HEK293 (cell line): ENCODE measurements around the gene RD3L.
A peak's percentile ranks its signal among the peaks of the same experiment; 100 is the strongest.

Experiments
- CTCF ChIA-PET: fragments of 350-600 bp; formaldehyde crosslinking; extraction: SDS; loops from one replicate; lab custom pipeline; 2021; ENCODE audit warnings: antibody characterized with exemption; lab: Yijun Ruan, JAX
- POLR2A ChIA-PET: fragments of 300-600 bp; formaldehyde crosslinking; extraction: SDS; loops from one replicate; lab custom pipeline; 2020; ENCODE audit warnings: antibody characterized with exemption, inconsistent platforms; lab: Yijun Ruan, JAX
- H3K27ac ChIP-seq: fragments of 200-500 bp; sonication (Bioruptor generic); 2 replicates; pipeline ENCODE4 v1.5.1; 2014; ENCODE audit warnings: low read depth, low read length, control low read depth, inconsistent platforms; ENCODE audit errors: extremely low read depth
- H3K36me3 ChIP-seq, 2 experiments: fragments of 200-500 bp in 1 of 2; sonication (Bioruptor generic) in 1 of 2; 1 replicate in 1 of 2; 2 replicates in 1 of 2; pipeline ENCODE4 v1.5.1; 2014 to 2017; ENCODE audit warnings: inconsistent platforms in 2 of 2, low read length in 2 of 2; ENCODE audit not compliant: control insufficient read depth in 2 of 2, insufficient read depth in 1 of 2
- H3K4me1 ChIP-seq: fragments of 200-500 bp; sonication (Bioruptor generic); 2 replicates; pipeline ENCODE4 v1.5.1; 2014; ENCODE audit warnings: mild to moderate bottlenecking, low read length, inconsistent platforms; ENCODE audit not compliant: control insufficient read depth, insufficient read depth
- H3K4me3 ChIP-seq: 2 replicates; pipeline ENCODE4 v1.5.1; 2011; ENCODE audit warnings: low read depth, mild to moderate bottlenecking, control low read depth, low read length, moderate library complexity
- H3K9me3 ChIP-seq: fragments of 200-500 bp; sonication (Bioruptor generic); 2 replicates; pipeline ENCODE4 v1.5.1; 2014; ENCODE audit warnings: low read depth, low read length, inconsistent platforms; ENCODE audit not compliant: control insufficient read depth, insufficient read depth
- EGR2 ChIP-seq: fragments of 450-650 bp; formaldehyde crosslinking; IDR thresholded peaks from 2 replicates; pipeline ENCODE4 v1.5.1; 2016; ENCODE audit warnings: low read depth, missing biosample characterization, missing genetic modification characterization
- MEIS1 ChIP-seq: sonication (generic); formaldehyde crosslinking; IDR thresholded peaks from 2 replicates; pipeline ENCODE4 v1.8.1; 2022; ENCODE audit warnings: missing genetic modification reagents, mild to moderate bottlenecking, borderline replicate concordance
- MYNN ChIP-seq: fragments of 450-650 bp; formaldehyde crosslinking; IDR thresholded peaks from 2 replicates; pipeline ENCODE4 v1.5.1; 2016; ENCODE audit warnings: missing biosample characterization, missing genetic modification characterization, borderline replicate concordance
- SALL2 ChIP-seq: fragments of 450-650 bp; formaldehyde crosslinking; IDR thresholded peaks from 2 replicates; pipeline ENCODE4 v1.5.0; 2017; ENCODE audit warnings: missing biosample characterization, mild to moderate bottlenecking, missing genetic modification characterization, borderline replicate concordance
- SP2 ChIP-seq: fragments of 450-650 bp; formaldehyde crosslinking; IDR thresholded peaks from 2 replicates; pipeline ENCODE4 v1.5.1; 2016; ENCODE audit warnings: missing biosample characterization, missing genetic modification characterization
- YY2 ChIP-seq: fragments of 450-650 bp; formaldehyde crosslinking; IDR thresholded peaks from 2 replicates; pipeline ENCODE4 v1.5.1; 2016; ENCODE audit warnings: missing biosample characterization, missing genetic modification characterization
- ZBTB17 ChIP-seq: fragments of 450-650 bp; formaldehyde crosslinking; IDR thresholded peaks from 2 replicates; pipeline ENCODE4 v1.5.1; 2016; ENCODE audit warnings: missing biosample characterization, missing genetic modification characterization
- ZEB2 ChIP-seq: fragments of 450-650 bp; formaldehyde crosslinking; IDR thresholded peaks from 2 replicates; pipeline ENCODE4 v1.5.1; 2016; ENCODE audit warnings: missing biosample characterization, missing genetic modification characterization
- ZFHX2 ChIP-seq: fragments of 450-650 bp; formaldehyde crosslinking; conservative IDR thresholded peaks from 2 replicates; pipeline ENCODE4 v1.5.1; 2016; ENCODE audit warnings: missing biosample characterization, missing genetic modification characterization
- ZNF133 ChIP-seq: fragments of 450-650 bp; formaldehyde crosslinking; IDR thresholded peaks from 2 replicates; pipeline ENCODE4 v1.5.1; 2016; ENCODE audit warnings: missing biosample characterization, missing genetic modification characterization
- ZNF140 ChIP-seq: fragments of 450-650 bp; formaldehyde crosslinking; IDR thresholded peaks from 2 replicates; pipeline ENCODE4 v1.5.1; 2016; ENCODE audit warnings: missing biosample characterization, missing genetic modification characterization
- ZNF23 ChIP-seq: fragments of 450-650 bp; formaldehyde crosslinking; IDR thresholded peaks from 2 replicates; pipeline ENCODE4 v1.5.1; 2016; ENCODE audit warnings: missing biosample characterization, missing genetic modification characterization, borderline replicate concordance
- ZNF433 ChIP-seq: fragments of 450-650 bp; formaldehyde crosslinking; IDR thresholded peaks from 2 replicates; pipeline ENCODE4 v1.5.1; 2016; ENCODE audit warnings: missing biosample characterization, missing genetic modification characterization, low read depth
- ZNF501 ChIP-seq: fragments of 450-650 bp; formaldehyde crosslinking; IDR thresholded peaks from 2 replicates; pipeline ENCODE4 v1.5.1; 2016; ENCODE audit warnings: missing biosample characterization, missing genetic modification characterization
- ZNF510 ChIP-seq: fragments of 450-650 bp; formaldehyde crosslinking; IDR thresholded peaks from 2 replicates; pipeline ENCODE4 v1.5.1; 2018; ENCODE audit warnings: mild to moderate bottlenecking, missing genetic modification characterization, missing biosample characterization; ENCODE audit not compliant: insufficient replicate concordance
- ZNF514 ChIP-seq: fragments of 450-650 bp; formaldehyde crosslinking; IDR thresholded peaks from 2 replicates; pipeline ENCODE4 v1.5.1; 2016; ENCODE audit warnings: missing biosample characterization, missing genetic modification characterization
- ZNF610 ChIP-seq: fragments of 450-650 bp; formaldehyde crosslinking; IDR thresholded peaks from 2 replicates; pipeline ENCODE4 v1.5.1; 2016; ENCODE audit warnings: missing biosample characterization, missing genetic modification characterization, borderline replicate concordance
- ZNF623 ChIP-seq: fragments of 450-650 bp; formaldehyde crosslinking; IDR thresholded peaks from 2 replicates; pipeline ENCODE4 v1.5.1; 2016; ENCODE audit warnings: missing biosample characterization, missing genetic modification characterization
- ZNF660 ChIP-seq: fragments of 450-650 bp; IDR thresholded peaks from 2 replicates; pipeline ENCODE4 v1.5.1; 2018; ENCODE audit warnings: missing biosample characterization, mild to moderate bottlenecking, missing genetic modification characterization
- ZNF785 ChIP-seq: fragments of 450-650 bp; formaldehyde crosslinking; IDR thresholded peaks from 2 replicates; pipeline ENCODE4 v1.5.1; 2016; ENCODE audit warnings: missing biosample characterization, missing genetic modification characterization
- ZNF843 ChIP-seq: fragments of 450-650 bp; formaldehyde crosslinking; IDR thresholded peaks from 2 replicates; pipeline ENCODE4 v1.5.1; 2016; ENCODE audit warnings: missing biosample characterization, missing genetic modification characterization
- ZSCAN30 ChIP-seq: fragments of 450-650 bp; IDR thresholded peaks from 2 replicates; pipeline ENCODE4 v1.5.1; 2018; ENCODE audit warnings: missing biosample characterization, mild to moderate bottlenecking, missing genetic modification characterization, moderate library complexity
- TF ChIP-seq, protein P1 (sequence below): fragments of 450-650 bp; formaldehyde crosslinking; IDR thresholded peaks from 2 replicates; pipeline ENCODE4 v1.5.1; 2016; ENCODE audit warnings: missing biosample characterization, missing genetic modification characterization
- TF ChIP-seq, protein P2 (sequence below): fragments of 450-650 bp; formaldehyde crosslinking; IDR thresholded peaks from 2 replicates; pipeline ENCODE4 v1.5.1; 2016; ENCODE audit warnings: missing biosample characterization, missing genetic modification characterization
- TF ChIP-seq, protein P3 (sequence below): fragments of 450-650 bp; formaldehyde crosslinking; IDR thresholded peaks from 2 replicates; pipeline ENCODE4 v1.5.1; 2016; ENCODE audit warnings: missing biosample characterization, missing genetic modification characterization
- TF ChIP-seq, protein P4 (sequence below): fragments of 450-650 bp; formaldehyde crosslinking; IDR thresholded peaks from 2 replicates; pipeline ENCODE4 v1.5.1; 2017; ENCODE audit warnings: missing biosample characterization, missing genetic modification characterization

The RD3L gene

DNA sequence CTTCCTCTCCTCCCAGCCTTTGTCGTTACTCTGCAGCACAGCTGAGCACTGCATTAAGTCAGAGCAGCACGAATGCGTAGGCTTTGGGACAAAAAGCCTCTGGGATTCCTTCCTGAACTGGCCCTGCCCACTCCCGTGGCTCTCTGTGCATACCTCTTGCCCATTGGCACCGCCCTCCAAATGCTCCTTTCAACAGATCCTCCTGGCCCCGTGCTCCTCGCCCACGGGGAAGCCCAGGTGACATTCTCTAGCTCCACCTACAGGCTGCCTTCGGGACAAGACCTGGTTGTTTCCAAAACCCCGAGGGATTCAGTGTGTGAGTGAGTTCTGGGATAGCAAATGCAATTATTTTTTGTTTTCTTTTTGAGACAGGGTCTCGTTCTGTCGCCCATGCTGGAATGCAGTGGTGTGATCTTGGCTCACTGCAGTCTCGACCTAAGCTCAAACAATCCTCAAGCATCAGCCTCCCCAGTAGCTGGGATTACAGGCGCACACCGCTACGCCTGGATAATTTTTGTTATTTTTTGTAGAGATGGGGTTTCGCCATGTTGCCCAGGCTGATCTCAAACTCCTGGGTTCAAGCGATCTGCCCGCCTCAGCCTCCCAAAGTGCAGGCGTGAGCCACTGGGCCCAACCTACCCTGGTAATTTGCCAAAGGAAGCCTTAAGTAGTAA lies 31.9 kb downstream of the RD3L start:
- Histone ChIP-seq H3K36me3 (peaks cover 26 to 48% of the 10 kb centered on the region in 2 experiments), H3K9me3 (no peaks in the 10 kb centered on the region), H3K4me1 (no peaks in the 10 kb centered on the region), H3K4me3 (no peak overlapping the region), H3K27ac (no peak overlapping the region)
- ChIA-PET CTCF (interaction anchor here (0.6 to 5.7 kb wide), 25 partner anchors 8 to 343 kb away, joined by 3 to 65 read pairs (median 4); a partner anchor contains a TSS), POLR2A (interaction anchor here (0.6 to 1.1 kb wide), 4 partner anchors 50 to 1581 kb away, joined by 3 to 5 read pairs (median 4); no protein-coding TSS in a partner anchor)
- TF ChIP-seq ZNF140 (tag by site-specific recombination): no peak
- no peak for TF ChIP-seq ZNF514 (tag by site-specific recombination)
- no peak for TF ChIP-seq ZNF433 (tag by site-specific recombination)
- no peak for TF ChIP-seq ZNF843 (tag by site-specific recombination)
- no peak; the same call in 1 of the 2 replicates for TF ChIP-seq ZSCAN30 (tag by site-specific recombination)
- no peak for TF ChIP-seq SALL2 (tag by site-specific recombination)
- 0 out of 2 replicates have a peak, but pooled peaks have one; percentile 29 for TF ChIP-seq ZEB2 (tag by site-specific recombination)
- peak; percentile 95 for TF ChIP-seq ZFHX2 (tag by site-specific recombination)
- TF ChIP-seq ZBTB17: peak; percentile 46; the same call in 1 of the 2 replicates
- TF ChIP-seq ZNF623 (tag by site-specific recombination): no peak
- TF ChIP-seq ZNF133 (tag by site-specific recombination): no peak
- peak; percentile 27; the same call in 1 of the 2 replicates for TF ChIP-seq SP2 (tag by site-specific recombination)
- TF ChIP-seq, protein P1, sequence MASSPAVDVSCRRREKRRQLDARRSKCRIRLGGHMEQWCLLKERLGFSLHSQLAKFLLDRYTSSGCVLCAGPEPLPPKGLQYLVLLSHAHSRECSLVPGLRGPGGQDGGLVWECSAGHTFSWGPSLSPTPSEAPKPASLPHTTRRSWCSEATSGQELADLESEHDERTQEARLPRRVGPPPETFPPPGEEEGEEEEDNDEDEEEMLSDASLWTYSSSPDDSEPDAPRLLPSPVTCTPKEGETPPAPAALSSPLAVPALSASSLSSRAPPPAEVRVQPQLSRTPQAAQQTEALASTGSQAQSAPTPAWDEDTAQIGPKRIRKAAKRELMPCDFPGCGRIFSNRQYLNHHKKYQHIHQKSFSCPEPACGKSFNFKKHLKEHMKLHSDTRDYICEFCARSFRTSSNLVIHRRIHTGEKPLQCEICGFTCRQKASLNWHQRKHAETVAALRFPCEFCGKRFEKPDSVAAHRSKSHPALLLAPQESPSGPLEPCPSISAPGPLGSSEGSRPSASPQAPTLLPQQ (tag by site-specific recombination): no peak
- peak; percentile 92 for TF ChIP-seq EGR2
- TF ChIP-seq ZNF660: no peak
- no peak for TF ChIP-seq YY2 (tag by site-specific recombination)
- TF ChIP-seq ZNF610 (tag by site-specific recombination): no peak
- TF ChIP-seq ZNF23 (tag by site-specific recombination): no peak
- no peak for TF ChIP-seq ZNF785
- no peak for TF ChIP-seq MYNN (tag by site-specific recombination)
- TF ChIP-seq, protein P2, sequence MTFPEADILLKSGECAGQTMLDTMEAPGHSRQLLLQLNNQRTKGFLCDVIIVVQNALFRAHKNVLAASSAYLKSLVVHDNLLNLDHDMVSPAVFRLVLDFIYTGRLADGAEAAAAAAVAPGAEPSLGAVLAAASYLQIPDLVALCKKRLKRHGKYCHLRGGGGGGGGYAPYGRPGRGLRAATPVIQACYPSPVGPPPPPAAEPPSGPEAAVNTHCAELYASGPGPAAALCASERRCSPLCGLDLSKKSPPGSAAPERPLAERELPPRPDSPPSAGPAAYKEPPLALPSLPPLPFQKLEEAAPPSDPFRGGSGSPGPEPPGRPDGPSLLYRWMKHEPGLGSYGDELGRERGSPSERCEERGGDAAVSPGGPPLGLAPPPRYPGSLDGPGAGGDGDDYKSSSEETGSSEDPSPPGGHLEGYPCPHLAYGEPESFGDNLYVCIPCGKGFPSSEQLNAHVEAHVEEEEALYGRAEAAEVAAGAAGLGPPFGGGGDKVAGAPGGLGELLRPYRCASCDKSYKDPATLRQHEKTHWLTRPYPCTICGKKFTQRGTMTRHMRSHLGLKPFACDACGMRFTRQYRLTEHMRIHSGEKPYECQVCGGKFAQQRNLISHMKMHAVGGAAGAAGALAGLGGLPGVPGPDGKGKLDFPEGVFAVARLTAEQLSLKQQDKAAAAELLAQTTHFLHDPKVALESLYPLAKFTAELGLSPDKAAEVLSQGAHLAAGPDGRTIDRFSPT (tag by site-specific recombination): 0 out of 2 replicates have a peak, but pooled peaks have one; percentile 39
- TF ChIP-seq, protein P3, sequence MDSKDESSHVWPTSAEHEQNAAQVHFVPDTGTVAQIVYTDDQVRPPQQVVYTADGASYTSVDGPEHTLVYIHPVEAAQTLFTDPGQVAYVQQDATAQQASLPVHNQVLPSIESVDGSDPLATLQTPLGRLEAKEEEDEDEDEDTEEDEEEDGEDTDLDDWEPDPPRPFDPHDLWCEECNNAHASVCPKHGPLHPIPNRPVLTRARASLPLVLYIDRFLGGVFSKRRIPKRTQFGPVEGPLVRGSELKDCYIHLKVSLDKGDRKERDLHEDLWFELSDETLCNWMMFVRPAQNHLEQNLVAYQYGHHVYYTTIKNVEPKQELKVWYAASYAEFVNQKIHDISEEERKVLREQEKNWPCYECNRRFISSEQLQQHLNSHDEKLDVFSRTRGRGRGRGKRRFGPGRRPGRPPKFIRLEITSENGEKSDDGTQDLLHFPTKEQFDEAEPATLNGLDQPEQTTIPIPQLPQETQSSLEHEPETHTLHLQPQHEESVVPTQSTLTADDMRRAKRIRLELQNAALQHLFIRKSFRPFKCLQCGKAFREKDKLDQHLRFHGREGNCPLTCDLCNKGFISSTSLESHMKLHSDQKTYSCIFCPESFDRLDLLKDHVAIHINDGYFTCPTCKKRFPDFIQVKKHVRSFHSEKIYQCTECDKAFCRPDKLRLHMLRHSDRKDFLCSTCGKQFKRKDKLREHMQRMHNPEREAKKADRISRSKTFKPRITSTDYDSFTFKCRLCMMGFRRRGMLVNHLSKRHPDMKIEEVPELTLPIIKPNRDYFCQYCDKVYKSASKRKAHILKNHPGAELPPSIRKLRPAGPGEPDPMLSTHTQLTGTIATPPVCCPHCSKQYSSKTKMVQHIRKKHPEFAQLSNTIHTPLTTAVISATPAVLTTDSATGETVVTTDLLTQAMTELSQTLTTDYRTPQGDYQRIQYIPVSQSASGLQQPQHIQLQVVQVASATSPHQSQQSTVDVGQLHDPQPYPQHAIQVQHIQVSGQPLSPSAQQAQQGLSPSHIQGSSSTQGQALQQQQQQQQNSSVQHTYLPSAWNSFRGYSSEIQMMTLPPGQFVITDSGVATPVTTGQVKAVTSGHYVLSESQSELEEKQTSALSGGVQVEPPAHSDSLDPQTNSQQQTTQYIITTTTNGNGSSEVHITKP (tag by site-specific recombination): peak; percentile 23; the same call in 1 of the 2 replicates
- TF ChIP-seq MEIS1 (CRISPR knock-in tag): no peak
- 0 out of 2 replicates have a peak, but pooled peaks have one; percentile 43 for TF ChIP-seq ZNF501
- TF ChIP-seq, protein P4, sequence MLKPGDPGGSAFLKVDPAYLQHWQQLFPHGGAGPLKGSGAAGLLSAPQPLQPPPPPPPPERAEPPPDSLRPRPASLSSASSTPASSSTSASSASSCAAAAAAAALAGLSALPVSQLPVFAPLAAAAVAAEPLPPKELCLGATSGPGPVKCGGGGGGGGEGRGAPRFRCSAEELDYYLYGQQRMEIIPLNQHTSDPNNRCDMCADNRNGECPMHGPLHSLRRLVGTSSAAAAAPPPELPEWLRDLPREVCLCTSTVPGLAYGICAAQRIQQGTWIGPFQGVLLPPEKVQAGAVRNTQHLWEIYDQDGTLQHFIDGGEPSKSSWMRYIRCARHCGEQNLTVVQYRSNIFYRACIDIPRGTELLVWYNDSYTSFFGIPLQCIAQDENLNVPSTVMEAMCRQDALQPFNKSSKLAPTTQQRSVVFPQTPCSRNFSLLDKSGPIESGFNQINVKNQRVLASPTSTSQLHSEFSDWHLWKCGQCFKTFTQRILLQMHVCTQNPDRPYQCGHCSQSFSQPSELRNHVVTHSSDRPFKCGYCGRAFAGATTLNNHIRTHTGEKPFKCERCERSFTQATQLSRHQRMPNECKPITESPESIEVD (tag by site-specific recombination): no peak
- no peak for TF ChIP-seq ZNF510
